Neuronal stem cell (in vitro differentiated cells): ENCODE results near the gene XIRP1.

Source experiments
- DNase-seq: peaks from one replicate; pipeline ENCODE4 v3.0.0-alpha.2; 2013; ENCODE audit warnings: low spot score
- H2AFZ ChIP-seq: one replicate; pipeline ENCODE4 v1.6.1; 2013; ENCODE audit warnings: mild to moderate bottlenecking, low read length, inconsistent platforms
- H2AK5ac ChIP-seq: 2 replicates; pipeline ENCODE4 v1.6.1; 2013; ENCODE audit warnings: low read depth, mild to moderate bottlenecking, inconsistent platforms, low read length, moderate library complexity, mixed read lengths
- H2BK120ac ChIP-seq: 2 replicates; pipeline ENCODE4 v1.6.1; 2013; ENCODE audit warnings: low read depth, mild to moderate bottlenecking, inconsistent platforms, low read length, moderate library complexity, mixed read lengths
- H2BK12ac ChIP-seq: one replicate; pipeline ENCODE4 v1.6.1; 2013; ENCODE audit warnings: low read length, inconsistent platforms
- H2BK15ac ChIP-seq: 2 replicates; pipeline ENCODE4 v1.6.1; 2013; ENCODE audit warnings: mild to moderate bottlenecking, low read length, inconsistent platforms, mixed read lengths
- H2BK5ac ChIP-seq: one replicate; pipeline ENCODE4 v1.6.1; 2013; ENCODE audit warnings: inconsistent platforms, mild to moderate bottlenecking, low read length, moderate library complexity
- H3K14ac ChIP-seq: one replicate; pipeline ENCODE4 v1.6.1; 2013; ENCODE audit warnings: low read length, inconsistent platforms
- H3K18ac ChIP-seq: 2 replicates; pipeline ENCODE4 v1.6.1; 2013; ENCODE audit warnings: low read length, inconsistent platforms
- H3K23ac ChIP-seq: 2 replicates; pipeline ENCODE4 v1.6.1; 2013; ENCODE audit warnings: low read depth, mild to moderate bottlenecking, mixed read lengths, low read length, inconsistent platforms; ENCODE audit not compliant: poor library complexity
- H3K27ac ChIP-seq: replicated peaks from 3 replicates; pipeline ENCODE4 v1.5.1; 2013; ENCODE audit warnings: low read length, inconsistent platforms
- H3K27me3 ChIP-seq, 3 experiments: 2 replicates each; pipeline ENCODE4 v1.6.1; 2013; ENCODE audit warnings: low read length in 3 of 3, mild to moderate bottlenecking in 2 of 3, inconsistent platforms in 1 of 3, low read depth in 1 of 3, mixed read lengths in 1 of 3, moderate library complexity in 1 of 3; ENCODE audit not compliant: control insufficient read depth in 3 of 3, insufficient read depth in 3 of 3
- H3K36me3 ChIP-seq, 2 donors: replicated peaks in 1 of 2; 2 replicates each; pipeline ENCODE4 v1.6.1; 2013; ENCODE audit warnings: low read length in 2 of 2; ENCODE audit not compliant: control insufficient read depth in 2 of 2, insufficient read depth in 2 of 2
- H3K4ac ChIP-seq: 2 replicates; pipeline ENCODE4 v1.6.1; 2013; ENCODE audit warnings: inconsistent platforms, mild to moderate bottlenecking, low read length, moderate library complexity
- H3K4me1 ChIP-seq, 2 donors: 1 replicate in 1 of 2; 2 replicates in 1 of 2; pipeline ENCODE4 v1.6.1; 2013; ENCODE audit warnings: low read length in 2 of 2, low read depth in 1 of 2; ENCODE audit not compliant: control insufficient read depth in 2 of 2, insufficient read depth in 1 of 2
- H3K4me2 ChIP-seq: one replicate; pipeline ENCODE4 v1.6.1; 2013; ENCODE audit warnings: mild to moderate bottlenecking, low read length, inconsistent platforms; ENCODE audit not compliant: insufficient read depth, poor library complexity, severe bottlenecking
- H3K4me3 ChIP-seq, 2 donors: 2 replicates each; pipeline ENCODE4 v1.5.1; 2013; ENCODE audit warnings: low read length in 2 of 2, mild to moderate bottlenecking in 2 of 2, inconsistent platforms in 1 of 2, moderate library complexity in 1 of 2
- H3K79me1 ChIP-seq: one replicate; pipeline ENCODE4 v1.6.1; 2013; ENCODE audit warnings: low read depth, mild to moderate bottlenecking, inconsistent platforms, low read length, moderate library complexity
- H3K9ac ChIP-seq: one replicate; pipeline ENCODE4 v1.6.1; 2013; ENCODE audit warnings: mild to moderate bottlenecking, low read depth, low read length, inconsistent platforms; ENCODE audit not compliant: poor library complexity
- H3K9me3 ChIP-seq, 2 donors: replicated peaks in 1 of 2; 2 replicates each; pipeline versions ENCODE3 to v1.6.1; 2013; ENCODE audit warnings: low read length in 2 of 2, mild to moderate bottlenecking in 2 of 2, inconsistent platforms in 1 of 2, low read depth in 1 of 2, mixed read lengths in 1 of 2, moderate library complexity in 1 of 2; ENCODE audit not compliant: control insufficient read depth in 2 of 2, insufficient read depth in 1 of 2
- H4K8ac ChIP-seq: one replicate; pipeline ENCODE4 v1.6.1; 2013; ENCODE audit warnings: low read depth, mild to moderate bottlenecking, inconsistent platforms, low read length, moderate library complexity
- H4K91ac ChIP-seq: one replicate; pipeline ENCODE4 v1.6.1; 2013; ENCODE audit warnings: low read length, low read depth, mild to moderate bottlenecking, inconsistent platforms; ENCODE audit not compliant: poor library complexity
- WGBS, 2 donors: extraction: QIAGEN DNeasy Blood & Tissue Kit; methylation state at CpG; one replicate each; pipeline ENCODE4 v1.1.7; 2013; ENCODE audit warnings: missing lambda C conversion rate in 2 of 2, mixed read lengths in 1 of 2; ENCODE audit not compliant: insufficient read length in 2 of 2, insufficient replicate concordance in 1 of 2; ENCODE audit errors: extremely low coverage in 2 of 2; 5-methylcytosine and 5-hydroxymethylcytosine counted together

The XIRP1 gene

GRCh38 chr3:39149059-39149455, 43.3 kb downstream of the XIRP1 start:
- no CpG with 5 or more reads among the region's 4 CpGs for WGBS, 2 donors
- peaks cover 12% of the 10 kb centered on the region for H3K79me1 ChIP-seq

GRCh38 chr3:39148435-39149058, 43.8 kb downstream of the XIRP1 start:
- H2BK120ac ChIP-seq: no peak overlapping the region
- WGBS, 2 donors: no CpG with 5 or more reads among the region's 9 CpGs
- H2BK12ac ChIP-seq: no peak overlapping the region
- peak overlapping the region; percentile 17 for H3K23ac ChIP-seq
- H3K79me1 ChIP-seq: peaks cover 12% of the 10 kb centered on the region
- H2BK5ac ChIP-seq: no peak overlapping the region
- H4K8ac ChIP-seq: no peak overlapping the region
- peaks cover 9 to 13% of the 10 kb centered on the region in 2 donors for H3K36me3 ChIP-seq
- peaks cover 0 to 3% (median 0%) of the 10 kb centered on the region in 3 experiments for H3K27me3 ChIP-seq
- H3K27ac ChIP-seq: no peak overlapping the region
- H2BK15ac ChIP-seq: no peak overlapping the region
- no peaks in the 10 kb centered on the region for H3K9me3 ChIP-seq
- H3K9ac ChIP-seq: peak overlapping the region; percentile 7
- H3K18ac ChIP-seq: no peak overlapping the region
- no peak overlapping the region for H2AFZ ChIP-seq
- no peak for DNase-seq
- H4K91ac ChIP-seq: no peak overlapping the region
- no peak overlapping the region for H3K4me2 ChIP-seq
- H3K4ac ChIP-seq: no peak overlapping the region
- no peak overlapping the region for H3K14ac ChIP-seq
- no peak overlapping the region for H3K4me3 ChIP-seq
- H3K4me1 ChIP-seq: peaks cover 48% of the 10 kb centered on the region in 2 donors
- no peak overlapping the region for H2AK5ac ChIP-seq

More at GRCh38 chr3:39149059-39149455, 43.3 kb downstream of the XIRP1 start:
- no peak overlapping the region for H3K4me2 ChIP-seq
- no peak overlapping the region for H2BK5ac ChIP-seq
- H3K4me1 ChIP-seq: peaks cover 48% of the 10 kb centered on the region in 2 donors
- no peak overlapping the region for H2BK12ac ChIP-seq
- no peak overlapping the region for H3K9ac ChIP-seq
- no peak overlapping the region for H3K4me3 ChIP-seq
- H3K9me3 ChIP-seq: no peaks in the 10 kb centered on the region
- peaks cover 0 to 3% (median 0%) of the 10 kb centered on the region in 3 experiments for H3K27me3 ChIP-seq
- no peak overlapping the region for H4K91ac ChIP-seq
- H3K36me3 ChIP-seq: peaks cover 4 to 9% of the 10 kb centered on the region in 2 donors
- no peak overlapping the region for H3K14ac ChIP-seq
- no peak overlapping the region for H3K4ac ChIP-seq
- H3K18ac ChIP-seq: no peak overlapping the region
- no peak overlapping the region for H2BK15ac ChIP-seq
- no peak overlapping the region for H3K23ac ChIP-seq
- no peak overlapping the region for H2AFZ ChIP-seq
- no peak overlapping the region for H2AK5ac ChIP-seq
- no peak for DNase-seq
- no peak overlapping the region for H3K27ac ChIP-seq
- H4K8ac ChIP-seq: no peak overlapping the region
- H2BK120ac ChIP-seq: no peak overlapping the region

- Histone ChIP-seq H3K9me3 (no peaks in the 10 kb centered on the region), H3K4ac (no peak overlapping the region), H3K4me2 (no peak overlapping the region), H3K4me3 (no peak overlapping the region), H3K18ac (peak overlapping the region; percentile 7), H2BK12ac (no peak overlapping the region), H2AK5ac (no peak overlapping the region), H3K27ac (no peak overlapping the region), H3K9ac (peak overlapping the region; percentile 7), H3K79me1 (peaks cover 12% of the 10 kb centered on the region), H3K4me1 (peaks cover 48% of the 10 kb centered on the region in 2 donors), H4K91ac (no peak overlapping the region), H3K23ac (peak overlapping the region; percentile 17), H3K14ac (peak overlapping the region; percentile 57), H3K27me3 (peaks cover 0 to 3% (median 0%) of the 10 kb centered on the region in 3 experiments), H3K36me3 (peaks cover 15 to 19% of the 10 kb centered on the region in 2 donors), H2BK15ac (no peak overlapping the region), H2BK5ac (no peak overlapping the region), H2AFZ (peak overlapping the region; percentile 80), H2BK120ac (no peak overlapping the region), H4K8ac (no peak overlapping the region)
- no peak for DNase-seq
- WGBS, 2 donors: no CpG with 5 or more reads among the region's 9 CpGs
These were observed 44.5 kb downstream of the XIRP1 start for GRCh38 chr3:39147711-39148434.
